Thyroid gland (tissue), 4 donors: ENCODE measurements around the gene SUMO3. TPM values are rescaled to one million over a fixed set of nuclear protein-coding genes. Genes with fewer than 3 reads are reported as not detected.

Experiments
- DNase-seq, 2 donors: peaks; one replicate each; pipeline ENCODE4 v3.0.0-alpha.2; 2019
- H3K27ac ChIP-seq, 3 donors: fragments of 200-600 bp; sonication (generic); 1 replicate in 2 of 3; 2 replicates in 1 of 3; pipeline ENCODE4 v1.5.1; 2016 to 2019; ENCODE audit warnings: mild to moderate bottlenecking in 1 of 3, moderate library complexity in 1 of 3
- H3K27me3 ChIP-seq: fragments of 200-600 bp; sonication (generic); one replicate; pipeline ENCODE4 v1.5.1; 2019
- H3K36me3 ChIP-seq, 2 donors: fragments of 200-600 bp; sonication (generic); one replicate each; pipeline ENCODE4 v1.5.1; 2016 to 2019
- H3K4me1 ChIP-seq, 2 donors: fragments of 200-600 bp; sonication (generic); one replicate each; pipeline ENCODE4 v1.5.1; 2017 to 2019
- H3K4me3 ChIP-seq, 3 donors: fragments of 200-600 bp; sonication (generic); replicated peaks in 1 of 3; 1 replicate in 2 of 3; 2 replicates in 1 of 3; pipeline ENCODE4 v1.5.1; 2016; ENCODE audit warnings: mild to moderate bottlenecking in 1 of 3
- H3K9me3 ChIP-seq: fragments of 200-600 bp; sonication (generic); one replicate; pipeline ENCODE4 v1.5.1; 2017
- CTCF ChIP-seq, 6 experiments: fragments of 200-600 bp in 3 of 6; fragments of 450-650 bp in 3 of 6; sonication (generic) in 3 of 6; IDR thresholded peaks; one replicate each; pipeline ENCODE4 v1.5.1; 2016 to 2019; ENCODE audit warnings: antibody characterized with exemption in 6 of 6, mild to moderate bottlenecking in 2 of 6, inconsistent platforms in 1 of 6, moderate library complexity in 1 of 6
- POLR2A ChIP-seq, 2 donors: fragments of 450-650 bp; IDR thresholded peaks; one replicate each; pipeline ENCODE4 v1.6.1; 2017; ENCODE audit warnings: antibody characterized with exemption in 2 of 2, mild to moderate bottlenecking in 2 of 2, moderate library complexity in 1 of 2
- whole genome bisulfite sequencing, 2 donors: methylation state at CpG; one replicate each; pipeline ENCODE4 v1.1.5; 2017; 5-methylcytosine and 5-hydroxymethylcytosine counted together
- intact Hi-C: fragments of 100-400 bp; cut with DNase I; formaldehyde crosslinking; loops from one replicate; pipeline ENCODE4 v1.15.1; 2023
- total RNA-seq, 4 donors: library from RNA; depleted of rRNA; stranded (reverse); fragments of >200 nt; gene quantifications; one replicate each; pipeline ENCODE4 v1.2.3, GENCODE V29; 2016

The SUMO3 gene
- total RNA-seq, 4 donors from 2014 or later: 65.7 to 127 (median 87.8) TPM

- H3K4me1 ChIP-seq: peaks cover 14 to 41% of the 10 kb centered on the region in 2 donors
Observed at GRCh38 chr21:44812640-44813039, 5.2 kb downstream of the SUMO3 start.

GRCh38 chr21:44810779-44811178 lies 7.1 kb downstream of the SUMO3 start:
- TF ChIP-seq CTCF (IDR thresholded peaks at IDR 0.05) (no peak), POLR2A (IDR thresholded peaks at IDR 0.05) (no peak)
- H3K27me3 ChIP-seq: no peaks in the 10 kb centered on the region
- H3K4me1 ChIP-seq: peaks cover 9 to 26% of the 10 kb centered on the region in 2 donors
- peaks cover 32 to 37% of the 10 kb centered on the region in 2 donors for H3K36me3 ChIP-seq
- no peak overlapping the region for H3K4me3 ChIP-seq
- intact Hi-C loops: loop anchor here (10.0 kb wide), 1 partner anchor 124 kb away; no protein-coding TSS in a partner anchor
- H3K9me3 ChIP-seq: no peaks in the 10 kb centered on the region
- no peak overlapping the region for H3K27ac ChIP-seq
- no peak for DNase-seq
- 95 to 97% methylated on average over 6 of the region's 6 CpGs for WGBS, 2 donors

More at GRCh38 chr21:44812640-44813039, 5.2 kb downstream of the SUMO3 start:
- intact Hi-C loops: loop anchor here (10.0 kb wide), 1 partner anchor 122 kb away; no protein-coding TSS in a partner anchor
- Histone ChIP-seq H3K36me3 (peaks cover 18 to 22% of the 10 kb centered on the region in 2 donors), H3K4me3 (no peak overlapping the region), H3K27me3 (no peaks in the 10 kb centered on the region), H3K9me3 (no peaks in the 10 kb centered on the region), H3K27ac (no peak overlapping the region)
- WGBS, 2 donors: 85 to 87% methylated on average over 14 of the region's 14 CpGs
- TF ChIP-seq CTCF (IDR thresholded peaks at IDR 0.05) (no peak), POLR2A (IDR thresholded peaks at IDR 0.05) (no peak)
- no peak for DNase-seq

- intact Hi-C loops: no loop called here
- no peaks in the 10 kb centered on the region for H3K9me3 ChIP-seq
- TF ChIP-seq POLR2A (IDR thresholded peaks at IDR 0.05) (no peak), CTCF (IDR thresholded peaks at IDR 0.05) (no peak)
- no peak for DNase-seq
- H3K4me3 ChIP-seq: no peak overlapping the region
- H3K27ac ChIP-seq: no peak overlapping the region
- H3K36me3 ChIP-seq: peaks cover 25 to 44% of the 10 kb centered on the region in 2 donors
- H3K27me3 ChIP-seq: no peaks in the 10 kb centered on the region
- WGBS, 2 donors: 85 to 90% methylated on average over 4 of the region's 4 CpGs
- peaks cover 7 to 10% of the 10 kb centered on the region in 2 donors for H3K4me1 ChIP-seq
Observed at GRCh38 chr21:44805859-44806258, 12.0 kb downstream of the SUMO3 start.

- no peaks in the 10 kb centered on the region for H3K27me3 ChIP-seq
- H3K4me1 ChIP-seq: peaks cover 14 to 16% of the 10 kb centered on the region in 2 donors
- intact Hi-C loops: no loop called here
- no peak overlapping the region for H3K27ac ChIP-seq
- WGBS, 2 donors: 85 to 87% methylated on average over 4 of the region's 4 CpGs
- H3K9me3 ChIP-seq: no peaks in the 10 kb centered on the region
- H3K4me3 ChIP-seq: no peak overlapping the region
- peaks cover 25 to 40% of the 10 kb centered on the region in 2 donors for H3K36me3 ChIP-seq
- TF ChIP-seq POLR2A (IDR thresholded peaks at IDR 0.05) (no peak), CTCF (IDR thresholded peaks at IDR 0.05) (no peak)
- DNase-seq: no peak
Observed at GRCh38 chr21:44805226-44805625, 12.6 kb downstream of the SUMO3 start.

- no peak overlapping the region for H3K27ac ChIP-seq
- no peaks in the 10 kb centered on the region for H3K27me3 ChIP-seq
- intact Hi-C loops: loop anchor here (5.0 kb wide), 1 partner anchor 68 kb away; the partner anchor contains the start of gene PTTG1IP
- H3K9me3 ChIP-seq: no peaks in the 10 kb centered on the region
- 80 to 85% methylated on average over 6 of the region's 6 CpGs for WGBS, 2 donors
- H3K4me1 ChIP-seq: peaks cover 18 to 21% of the 10 kb centered on the region in 2 donors
- H3K4me3 ChIP-seq: no peak overlapping the region
- H3K36me3 ChIP-seq: peaks cover 25 to 40% of the 10 kb centered on the region in 2 donors
- no peak for DNase-seq
- TF ChIP-seq CTCF (IDR thresholded peaks at IDR 0.05) (no peak), POLR2A (IDR thresholded peaks at IDR 0.05) (no peak)
Observed at GRCh38 chr21:44804762-44805161, 13.1 kb downstream of the SUMO3 start.
